Posterior cingulate gyrus (tissue), 11 donors: Measurements from ENCODE around the gene FAM110A.
A peak's percentile ranks its signal among the peaks of the same experiment; 100 is the strongest.
"Not testable (repeated sequence)": the region's sequence is repeated elsewhere in the genome, so short reads cannot be mapped to it uniquely, and the experiment has no call there.

Source experiments
- DNase-seq, 10 donors: peaks; one replicate each; pipeline versions ENCODE4 v3.0.0 to v3.0.0-alpha.2; 2020 to 2021; ENCODE audit warnings: mixed read lengths in 3 of 10
- intact Hi-C: fragments of 100-400 bp; cut with DNase I; formaldehyde crosslinking; loops from one replicate; pipeline ENCODE4 v1.15.1; 2023

Gene FAM110A

GRCh38 chr20:822651-823573, 10.6 kb upstream of the FAM110A start:
- intact Hi-C loops = no loop called here

DNA sequence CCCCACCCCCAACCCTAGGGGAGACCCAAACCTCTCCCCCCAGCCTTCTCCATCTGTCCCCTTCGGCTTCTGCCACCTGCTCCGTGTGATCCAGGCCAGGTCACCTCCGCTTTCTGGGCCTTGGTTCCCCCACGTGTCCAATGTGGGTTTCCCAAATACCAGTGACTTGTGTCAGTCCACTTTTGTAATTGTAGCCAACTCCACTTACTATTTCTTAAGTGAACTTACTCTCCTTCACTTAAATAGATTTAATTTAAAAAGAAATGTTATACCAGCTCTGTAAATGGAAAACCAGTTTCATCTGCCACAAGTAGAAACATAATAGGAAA, 10.0 kb upstream of the FAM110A start:
- intact Hi-C loops = no loop called here
- no peak for DNase-seq

More at GRCh38 chr20:822651-823573, 10.6 kb upstream of the FAM110A start:
- no peak for DNase-seq

GRCh38 chr20:824490-824889, 9.0 kb upstream of the FAM110A start:
- intact Hi-C loops = no loop called here
- no peak for DNase-seq

- intact Hi-C loops = no loop called here
- no peak for DNase-seq
Measured at GRCh38 chr20:824916-825315, 8.6 kb upstream of the FAM110A start.

- peak in 1 of 10 donors; percentile 37 for DNase-seq
- intact Hi-C loops = no loop called here
Measured at GRCh38 chr20:825710-826421, 7.6 kb upstream of the FAM110A start.

DNA sequence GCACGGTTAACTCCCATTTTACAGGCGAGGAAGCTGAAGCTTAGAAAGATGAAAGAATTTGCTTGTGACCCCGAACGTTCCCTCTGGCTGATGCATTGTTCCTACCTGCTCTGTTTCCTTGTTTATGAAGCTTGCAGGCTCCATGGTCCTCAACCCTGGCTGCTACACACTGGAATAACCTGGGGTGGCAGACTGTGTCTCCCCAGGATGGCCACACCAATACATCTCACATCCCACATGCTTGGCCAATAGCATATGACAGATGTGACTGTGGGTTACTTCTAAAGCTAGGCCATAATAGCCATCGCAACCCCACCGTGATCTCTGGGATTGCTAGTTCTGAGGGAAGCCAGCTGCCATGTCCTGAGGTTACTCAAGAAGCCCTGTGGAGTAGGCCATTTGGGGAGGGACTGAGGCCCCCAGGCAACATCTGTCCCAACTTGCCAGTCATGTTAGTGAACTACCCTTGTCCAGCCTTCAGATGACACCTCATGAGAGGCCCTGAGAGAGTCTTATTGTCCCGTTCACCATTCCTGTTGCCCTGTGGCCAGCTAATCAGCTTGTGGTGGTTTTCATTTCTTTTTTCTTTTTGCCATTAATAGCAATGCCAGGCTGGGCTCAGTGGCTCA, 6.7 kb upstream of the FAM110A start:
- peak in 1 of 10 donors; percentile 24 for DNase-seq
- intact Hi-C loops = no loop called here

DNA sequence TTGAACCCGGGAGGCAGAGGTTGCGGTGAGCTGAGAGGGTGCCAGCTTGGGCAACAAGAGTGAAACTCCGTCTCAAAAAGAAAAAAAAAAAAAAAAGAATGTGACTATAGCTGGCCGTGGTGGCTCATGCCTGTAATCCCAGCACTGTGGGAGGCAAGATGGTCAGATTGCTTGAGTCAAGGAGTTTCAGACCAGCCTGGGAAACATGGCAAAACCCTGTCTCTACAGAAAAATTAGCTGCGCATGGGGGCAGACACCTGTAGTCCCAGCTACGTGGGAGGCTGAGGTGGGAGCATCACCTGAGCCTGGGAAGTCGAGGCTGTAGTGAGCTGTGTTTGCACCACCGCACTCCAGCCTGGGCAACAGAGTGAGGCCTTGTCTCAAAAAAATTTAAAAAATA, 5.5 kb upstream of the FAM110A start:
- intact Hi-C loops = not testable (repeated sequence)

GRCh38 chr20:828987-829386, 4.5 kb upstream of the FAM110A start:
- intact Hi-C loops = no loop called here
- DNase-seq = peak in 1 of 10 donors; percentile 16

More for the DNA sequence above, 5.5 kb upstream of the FAM110A start:
- peak in 1 of 10 donors; percentile 19 for DNase-seq

- no peak for DNase-seq
- intact Hi-C loops = no loop called here
Measured at GRCh38 chr20:829551-829950, 4.0 kb upstream of the FAM110A start.

DNA sequence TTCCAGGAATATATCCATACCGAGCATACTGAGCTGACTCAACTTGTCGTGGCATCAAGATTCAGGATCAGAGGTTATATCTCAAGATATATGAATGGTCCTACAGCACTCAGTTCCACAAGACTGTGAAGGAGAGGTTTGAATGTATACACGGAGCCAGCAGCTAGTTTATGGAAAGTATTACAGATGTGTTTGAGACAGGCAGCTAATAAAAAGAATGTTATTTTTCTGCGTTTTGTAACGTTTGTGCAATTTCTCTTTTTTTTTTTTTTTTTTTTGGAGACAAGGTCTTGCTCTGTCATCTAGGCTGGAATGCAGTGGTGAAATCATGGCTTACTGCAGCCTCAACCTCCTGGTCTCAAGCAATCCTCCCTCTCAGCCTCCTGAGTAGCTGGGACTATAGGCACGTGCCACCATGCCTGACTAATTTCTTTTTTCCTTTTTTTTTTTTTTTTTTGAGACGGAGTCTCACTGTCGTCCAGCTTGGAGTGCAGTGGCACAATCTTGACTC, 3.4 kb upstream of the FAM110A start:
- DNase-seq = peak in 1 of 10 donors; percentile 4
- intact Hi-C loops = no loop called here

DNA sequence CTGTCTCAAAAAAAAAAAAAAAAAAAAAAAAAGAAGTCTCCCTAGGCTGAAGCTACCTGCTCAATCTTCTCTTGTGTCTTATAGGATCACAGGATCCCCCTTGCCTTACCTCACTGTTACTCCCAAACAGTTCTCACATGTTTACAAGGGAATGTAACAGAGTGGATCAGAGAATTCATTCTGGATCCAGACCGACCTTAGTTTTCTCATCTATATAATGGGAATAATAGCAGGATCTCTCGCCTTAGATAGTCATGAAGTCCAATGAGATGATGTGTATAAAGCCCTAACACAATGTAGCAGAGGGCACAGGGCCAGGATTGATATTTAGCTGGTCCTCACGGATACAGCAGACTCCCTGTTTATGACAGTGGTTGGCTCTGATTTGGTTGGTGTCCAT, 2.3 kb upstream of the FAM110A start:
- DNase-seq = no peak
- intact Hi-C loops = no loop called here

- intact Hi-C loops = no loop called here
- DNase-seq = peak in 2 of 10 donors; percentile 16 to 35
Measured at GRCh38 chr20:831956-832355, 1.6 kb upstream of the FAM110A start.

- DNase-seq = no peak
- intact Hi-C loops = no loop called here
Measured at GRCh38 chr20:833121-833449, 430 bp upstream of the FAM110A start.

GRCh38 chr20:834151-834746, 734 bp downstream of the FAM110A start:
- peak in 2 of 10 donors; percentile 65 to 78 for DNase-seq
- intact Hi-C loops = no loop called here

GRCh38 chr20:835608-836045, 2.1 kb downstream of the FAM110A start:
- intact Hi-C loops = no loop called here
- peak in 2 of 10 donors; percentile 64 to 85 for DNase-seq

GRCh38 chr20:836190-836589, 2.7 kb downstream of the FAM110A start:
- DNase-seq = peak in 1 of 10 donors; percentile 1
- intact Hi-C loops = no loop called here

- DNase-seq = peak in 1 of 10 donors; percentile 49
- intact Hi-C loops = no loop called here
Measured at GRCh38 chr20:839015-839414, 5.5 kb downstream of the FAM110A start.

DNA sequence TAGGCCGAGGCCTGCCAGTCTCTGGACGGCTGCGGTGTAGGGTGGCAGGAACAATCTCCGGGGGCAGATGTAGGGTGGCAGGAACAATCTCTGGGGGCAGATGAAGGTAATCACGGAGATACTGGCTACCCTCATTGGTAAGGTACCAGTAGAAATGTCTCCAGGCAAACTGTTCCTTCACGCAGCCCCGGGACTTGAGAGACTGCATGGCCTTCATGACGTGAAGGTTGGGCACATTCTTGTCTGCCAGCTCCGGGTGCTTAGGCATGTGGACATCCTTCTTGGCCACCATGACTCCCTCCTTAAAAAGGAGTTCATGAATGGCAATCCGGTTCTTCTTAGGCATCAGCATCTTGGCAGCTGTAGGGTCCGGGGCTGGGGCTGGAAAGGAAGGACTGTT, 6.1 kb downstream of the FAM110A start:
- intact Hi-C loops = no loop called here

GRCh38 chr20:840503-840857, 7.0 kb downstream of the FAM110A start:
- intact Hi-C loops = no loop called here
- no peak for DNase-seq

More for the DNA sequence above, 6.1 kb downstream of the FAM110A start:
- peak in 1 of 10 donors; percentile 4 for DNase-seq

DNA sequence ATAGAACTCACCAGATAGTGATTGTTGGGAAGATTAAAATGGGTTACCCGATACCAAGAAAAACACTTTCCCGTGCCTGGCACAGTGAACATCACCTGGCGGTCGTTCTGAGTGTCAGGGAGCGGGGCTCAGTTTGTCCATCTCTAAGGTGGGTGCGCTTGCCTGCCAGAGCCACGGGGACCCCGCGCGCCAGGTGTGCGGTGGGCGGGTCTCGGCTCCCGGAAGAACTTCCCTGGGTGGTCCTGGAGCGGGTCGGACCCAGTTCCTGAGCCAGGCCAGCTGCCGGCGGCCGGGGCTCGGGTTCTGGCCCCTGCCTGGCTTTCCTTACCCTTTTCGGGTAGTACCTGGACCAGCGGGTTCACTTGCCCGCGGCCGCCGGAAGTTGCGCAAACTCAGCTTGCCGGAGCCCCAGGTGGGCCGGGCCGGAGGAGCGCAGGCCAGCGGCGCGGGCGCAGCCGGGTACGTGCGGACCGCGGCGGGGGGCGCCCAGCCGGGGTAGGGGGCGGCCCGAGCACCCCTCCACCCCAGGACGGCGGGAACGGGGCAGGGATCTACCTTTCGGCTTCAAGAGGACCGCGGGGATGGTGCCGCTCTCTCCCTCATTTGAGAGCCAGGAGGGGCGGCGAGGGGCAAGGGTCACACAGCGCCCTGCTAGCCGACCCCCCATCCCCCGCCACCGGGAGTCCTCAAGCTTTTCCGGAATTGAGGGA, 7.5 kb downstream of the FAM110A start:
- intact Hi-C loops = no loop called here
- peak in 1 of 10 donors; percentile 58 for DNase-seq
